ENCODE measurements around the gene ST8SIA6.

Gene ST8SIA6

DNA sequence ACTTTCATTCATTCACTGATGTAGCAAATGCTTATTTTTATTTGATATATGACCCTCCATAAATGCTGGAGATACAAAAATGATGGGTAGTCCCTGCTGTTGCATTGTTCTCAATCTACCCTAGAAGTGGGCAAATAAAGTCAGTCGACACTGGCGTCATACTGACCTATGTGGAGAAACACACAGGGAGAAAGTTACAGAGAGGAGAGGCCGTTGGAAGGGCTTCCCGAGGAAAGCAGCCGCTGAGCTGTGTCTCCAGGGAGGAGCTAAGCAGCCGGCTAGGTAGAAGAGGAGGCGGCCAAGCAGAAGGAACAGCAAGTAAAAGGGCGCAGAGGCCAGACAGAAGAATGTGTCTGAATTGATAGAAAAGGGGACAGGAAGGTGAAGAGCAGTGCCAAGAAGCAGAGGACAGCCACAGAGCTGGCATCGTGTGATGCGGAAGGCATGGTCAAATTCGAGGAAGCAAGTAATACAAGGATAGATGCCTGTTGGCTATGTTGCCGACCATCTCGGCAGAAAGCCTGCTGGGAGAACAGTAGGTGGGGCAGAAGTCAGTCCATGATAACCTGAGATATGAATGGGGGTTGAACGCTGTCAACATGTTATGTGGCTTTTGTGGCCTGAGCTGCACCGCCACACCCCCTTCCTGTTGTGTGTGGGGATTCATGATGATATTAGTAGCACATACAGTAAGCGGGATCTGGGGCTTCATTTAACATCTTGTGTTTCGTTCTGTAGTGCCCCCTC lies 25.9 kb downstream of the ST8SIA6 start:
- ATAC-seq, result no peak
- TF ChIP-seq SNAI2 (CRISPR knock-in tag; IDR thresholded peaks at IDR 0.05) (no peak), BACH2 (CRISPR knock-in tag; IDR thresholded peaks at IDR 0.05; ENCODE audit: borderline replicate concordance) (no peak), RARB (CRISPR knock-in tag; IDR thresholded peaks at IDR 0.05) (no peak), ZNF8 (CRISPR knock-in tag; IDR thresholded peaks at IDR 0.05) (no peak), ZFP3 (CRISPR knock-in tag; IDR thresholded peaks at IDR 0.05) (no peak), ZNF70 (CRISPR knock-in tag; IDR thresholded peaks at IDR 0.05) (no peak), ZNF565 (CRISPR knock-in tag; conservative IDR thresholded peaks at IDR 0.05; ENCODE audit: low read depth) (no peak), OSR1 (CRISPR knock-in tag; IDR thresholded peaks at IDR 0.05) (no peak)

DNA sequence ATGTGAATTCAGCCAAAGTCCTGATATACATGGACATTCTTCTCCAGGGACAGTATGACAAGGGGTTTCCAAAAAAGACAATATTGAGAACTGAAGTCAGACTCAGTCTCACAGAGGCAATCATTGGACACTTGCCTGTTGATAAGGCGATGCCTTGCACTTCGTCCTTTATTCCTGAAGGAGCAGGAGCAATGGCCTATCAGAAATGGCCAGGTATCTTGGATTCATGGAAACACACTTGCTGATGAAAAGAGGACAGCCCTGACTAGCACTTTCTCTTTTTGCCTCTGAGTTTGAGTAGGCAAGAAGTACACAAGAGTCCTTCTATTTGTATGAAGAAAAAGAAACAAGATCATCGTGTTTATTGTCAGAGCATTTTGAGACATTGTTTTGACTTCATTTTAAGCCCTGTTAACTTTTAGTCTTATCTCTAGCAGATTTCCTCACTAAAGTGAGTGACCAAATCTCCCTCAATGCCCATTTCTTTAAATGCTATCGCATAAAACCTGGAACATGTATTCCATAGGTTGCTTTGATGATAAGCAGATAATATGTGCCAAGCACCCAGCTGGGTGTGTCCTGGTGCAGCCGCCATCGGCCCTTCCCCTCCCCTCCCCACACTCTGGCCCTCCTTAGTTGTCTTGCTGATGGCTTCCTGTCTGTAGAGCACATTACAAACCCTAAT lies 26.6 kb downstream of the ST8SIA6 start:
- TF ChIP-seq ZFP3 (CRISPR knock-in tag; IDR thresholded peaks at IDR 0.05) (no peak), ZNF8 (CRISPR knock-in tag; IDR thresholded peaks at IDR 0.05) (no peak), ZC3H10 (CRISPR knock-in tag; IDR thresholded peaks at IDR 0.05) (no peak), CSDC2 (CRISPR knock-in tag; IDR thresholded peaks at IDR 0.05) (no peak), GLIS3 (CRISPR knock-in tag; IDR thresholded peaks at IDR 0.05) (no peak), TOX (CRISPR knock-in tag; IDR thresholded peaks at IDR 0.05; ENCODE audit: borderline replicate concordance) (no peak)
- TF ChIP-seq, protein P1, sequence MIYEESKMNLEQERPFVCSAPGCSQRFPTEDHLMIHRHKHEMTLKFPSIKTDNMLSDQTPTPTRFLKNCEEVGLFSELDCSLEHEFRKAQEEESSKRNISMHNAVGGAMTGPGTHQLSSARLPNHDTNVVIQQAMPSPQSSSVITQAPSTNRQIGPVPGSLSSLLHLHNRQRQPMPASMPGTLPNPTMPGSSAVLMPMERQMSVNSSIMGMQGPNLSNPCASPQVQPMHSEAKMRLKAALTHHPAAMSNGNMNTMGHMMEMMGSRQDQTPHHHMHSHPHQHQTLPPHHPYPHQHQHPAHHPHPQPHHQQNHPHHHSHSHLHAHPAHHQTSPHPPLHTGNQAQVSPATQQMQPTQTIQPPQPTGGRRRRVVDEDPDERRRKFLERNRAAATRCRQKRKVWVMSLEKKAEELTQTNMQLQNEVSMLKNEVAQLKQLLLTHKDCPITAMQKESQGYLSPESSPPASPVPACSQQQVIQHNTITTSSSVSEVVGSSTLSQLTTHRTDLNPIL (CRISPR knock-in tag; IDR thresholded peaks at IDR 0.05; ENCODE audit: low read depth), result no peak
- no peak for ATAC-seq

DNA sequence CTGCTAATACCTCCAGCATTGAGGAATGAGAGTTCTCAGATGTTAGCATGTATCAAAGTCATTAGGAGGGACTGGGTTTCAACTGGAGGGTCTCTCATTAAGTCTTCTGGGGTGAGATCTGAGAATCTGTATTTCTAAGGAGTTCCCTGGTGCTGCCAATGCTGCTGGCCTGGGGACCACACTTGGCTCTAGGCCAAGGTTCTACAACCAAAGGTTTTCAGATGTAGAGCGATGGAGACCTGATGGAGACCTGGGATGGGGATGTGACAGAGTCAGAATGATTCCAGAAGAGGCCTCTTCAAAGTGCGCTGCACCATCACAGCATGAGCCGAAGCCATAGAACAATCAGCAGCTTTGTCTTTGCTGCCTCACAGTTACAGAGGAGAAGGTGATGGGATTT lies 27.2 kb downstream of the ST8SIA6 start:
- ATAC-seq, result no peak

More for the DNA sequence above, 27.2 kb downstream of the ST8SIA6 start:
- TF ChIP-seq ESRRG (CRISPR knock-in tag; IDR thresholded peaks at IDR 0.05) (no peak), TOX (CRISPR knock-in tag; IDR thresholded peaks at IDR 0.05; ENCODE audit: borderline replicate concordance) (no peak), ZNF8 (CRISPR knock-in tag; IDR thresholded peaks at IDR 0.05) (no peak), ZFP30 (CRISPR knock-in tag; IDR thresholded peaks at IDR 0.05) (no peak), ZNF70 (CRISPR knock-in tag; IDR thresholded peaks at IDR 0.05) (no peak), PPARA (CRISPR knock-in tag; IDR thresholded peaks at IDR 0.05; ENCODE audit: borderline replicate concordance) (no peak), ARNTL (CRISPR knock-in tag; IDR thresholded peaks at IDR 0.05; ENCODE audit: borderline replicate concordance, low read depth) (no peak), RARB (CRISPR knock-in tag; IDR thresholded peaks at IDR 0.05) (no peak), GLIS3 (CRISPR knock-in tag; IDR thresholded peaks at IDR 0.05) (no peak), ZNF565 (CRISPR knock-in tag; conservative IDR thresholded peaks at IDR 0.05; ENCODE audit: low read depth) (no peak), OSR1 (CRISPR knock-in tag; IDR thresholded peaks at IDR 0.05) (no peak)
- TF ChIP-seq, protein P2, sequence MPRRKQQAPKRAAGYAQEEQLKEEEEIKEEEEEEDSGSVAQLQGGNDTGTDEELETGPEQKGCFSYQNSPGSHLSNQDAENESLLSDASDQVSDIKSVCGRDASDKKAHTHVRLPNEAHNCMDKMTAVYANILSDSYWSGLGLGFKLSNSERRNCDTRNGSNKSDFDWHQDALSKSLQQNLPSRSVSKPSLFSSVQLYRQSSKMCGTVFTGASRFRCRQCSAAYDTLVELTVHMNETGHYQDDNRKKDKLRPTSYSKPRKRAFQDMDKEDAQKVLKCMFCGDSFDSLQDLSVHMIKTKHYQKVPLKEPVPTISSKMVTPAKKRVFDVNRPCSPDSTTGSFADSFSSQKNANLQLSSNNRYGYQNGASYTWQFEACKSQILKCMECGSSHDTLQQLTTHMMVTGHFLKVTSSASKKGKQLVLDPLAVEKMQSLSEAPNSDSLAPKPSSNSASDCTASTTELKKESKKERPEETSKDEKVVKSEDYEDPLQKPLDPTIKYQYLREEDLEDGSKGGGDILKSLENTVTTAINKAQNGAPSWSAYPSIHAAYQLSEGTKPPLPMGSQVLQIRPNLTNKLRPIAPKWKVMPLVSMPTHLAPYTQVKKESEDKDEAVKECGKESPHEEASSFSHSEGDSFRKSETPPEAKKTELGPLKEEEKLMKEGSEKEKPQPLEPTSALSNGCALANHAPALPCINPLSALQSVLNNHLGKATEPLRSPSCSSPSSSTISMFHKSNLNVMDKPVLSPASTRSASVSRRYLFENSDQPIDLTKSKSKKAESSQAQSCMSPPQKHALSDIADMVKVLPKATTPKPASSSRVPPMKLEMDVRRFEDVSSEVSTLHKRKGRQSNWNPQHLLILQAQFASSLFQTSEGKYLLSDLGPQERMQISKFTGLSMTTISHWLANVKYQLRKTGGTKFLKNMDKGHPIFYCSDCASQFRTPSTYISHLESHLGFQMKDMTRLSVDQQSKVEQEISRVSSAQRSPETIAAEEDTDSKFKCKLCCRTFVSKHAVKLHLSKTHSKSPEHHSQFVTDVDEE (CRISPR knock-in tag; IDR thresholded peaks at IDR 0.05), result no peak
- TF ChIP-seq, protein P3, sequence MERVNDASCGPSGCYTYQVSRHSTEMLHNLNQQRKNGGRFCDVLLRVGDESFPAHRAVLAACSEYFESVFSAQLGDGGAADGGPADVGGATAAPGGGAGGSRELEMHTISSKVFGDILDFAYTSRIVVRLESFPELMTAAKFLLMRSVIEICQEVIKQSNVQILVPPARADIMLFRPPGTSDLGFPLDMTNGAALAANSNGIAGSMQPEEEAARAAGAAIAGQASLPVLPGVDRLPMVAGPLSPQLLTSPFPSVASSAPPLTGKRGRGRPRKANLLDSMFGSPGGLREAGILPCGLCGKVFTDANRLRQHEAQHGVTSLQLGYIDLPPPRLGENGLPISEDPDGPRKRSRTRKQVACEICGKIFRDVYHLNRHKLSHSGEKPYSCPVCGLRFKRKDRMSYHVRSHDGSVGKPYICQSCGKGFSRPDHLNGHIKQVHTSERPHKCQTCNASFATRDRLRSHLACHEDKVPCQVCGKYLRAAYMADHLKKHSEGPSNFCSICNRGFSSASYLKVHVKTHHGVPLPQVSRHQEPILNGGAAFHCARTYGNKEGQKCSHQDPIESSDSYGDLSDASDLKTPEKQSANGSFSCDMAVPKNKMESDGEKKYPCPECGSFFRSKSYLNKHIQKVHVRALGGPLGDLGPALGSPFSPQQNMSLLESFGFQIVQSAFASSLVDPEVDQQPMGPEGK (CRISPR knock-in tag; IDR thresholded peaks at IDR 0.05; ENCODE audit: borderline replicate concordance), result no peak
- TF ChIP-seq, protein P4, sequence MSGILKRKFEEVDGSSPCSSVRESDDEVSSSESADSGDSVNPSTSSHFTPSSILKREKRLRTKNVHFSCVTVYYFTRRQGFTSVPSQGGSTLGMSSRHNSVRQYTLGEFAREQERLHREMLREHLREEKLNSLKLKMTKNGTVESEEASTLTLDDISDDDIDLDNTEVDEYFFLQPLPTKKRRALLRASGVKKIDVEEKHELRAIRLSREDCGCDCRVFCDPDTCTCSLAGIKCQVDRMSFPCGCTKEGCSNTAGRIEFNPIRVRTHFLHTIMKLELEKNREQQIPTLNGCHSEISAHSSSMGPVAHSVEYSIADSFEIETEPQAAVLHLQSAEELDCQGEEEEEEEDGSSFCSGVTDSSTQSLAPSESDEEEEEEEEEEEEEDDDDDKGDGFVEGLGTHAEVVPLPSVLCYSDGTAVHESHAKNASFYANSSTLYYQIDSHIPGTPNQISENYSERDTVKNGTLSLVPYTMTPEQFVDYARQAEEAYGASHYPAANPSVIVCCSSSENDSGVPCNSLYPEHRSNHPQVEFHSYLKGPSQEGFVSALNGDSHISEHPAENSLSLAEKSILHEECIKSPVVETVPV (CRISPR knock-in tag; IDR thresholded peaks at IDR 0.05), result no peak
- TF ChIP-seq, protein P1 (CRISPR knock-in tag; IDR thresholded peaks at IDR 0.05; ENCODE audit: low read depth), result no peak
